Activated effector memory CD4-positive, alpha-beta T cell treated with Interleukin-2 at 50 U/mL for 16 hours (primary cell): Measurements from ENCODE around the gene CHGA.

Experiments
- DNase-seq: peaks from one replicate; pipeline ENCODE4 v3.0.0-alpha.2; 2020

CHGA gene

DNA sequence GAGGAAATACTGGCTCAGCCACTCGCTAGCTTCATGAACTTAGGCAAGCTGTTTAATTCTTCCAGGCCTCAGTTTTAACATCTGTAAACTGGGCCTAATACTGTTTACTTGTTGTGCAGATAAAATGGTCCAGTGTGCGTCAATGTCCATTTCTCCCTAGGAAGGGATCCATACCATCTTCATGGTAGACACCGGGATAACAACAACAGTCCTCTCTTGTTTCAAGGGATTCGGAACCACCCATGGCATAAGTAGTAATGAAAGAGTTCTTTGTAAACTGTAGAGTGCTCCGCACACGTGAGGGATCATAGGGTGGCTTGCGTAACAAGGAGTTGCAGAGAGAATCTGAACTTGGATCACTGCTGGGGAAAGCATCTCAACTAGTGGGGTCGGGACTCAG, 17.3 kb upstream of the CHGA start:
- no peak for DNase-seq

DNA sequence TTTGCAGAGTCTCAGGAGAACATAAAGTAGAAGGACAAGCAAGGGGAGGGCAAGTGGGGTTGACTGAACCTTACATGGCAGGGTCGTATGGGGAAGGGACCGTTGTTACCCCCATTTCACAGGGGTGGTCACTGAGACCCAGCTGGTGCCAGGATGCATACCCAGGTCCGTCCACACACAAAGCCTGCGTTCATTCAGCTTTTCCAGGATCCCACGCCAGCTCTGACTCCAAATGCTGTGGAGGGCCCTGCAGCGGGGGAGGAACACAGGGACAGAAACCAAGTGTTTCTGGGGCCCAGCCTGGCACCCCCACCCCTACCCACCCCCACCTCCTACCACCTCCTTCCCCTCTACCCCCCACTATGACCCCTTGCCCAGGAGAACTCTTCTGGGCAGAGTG, 16.5 kb upstream of the CHGA start:
- DNase-seq = no peak

DNA sequence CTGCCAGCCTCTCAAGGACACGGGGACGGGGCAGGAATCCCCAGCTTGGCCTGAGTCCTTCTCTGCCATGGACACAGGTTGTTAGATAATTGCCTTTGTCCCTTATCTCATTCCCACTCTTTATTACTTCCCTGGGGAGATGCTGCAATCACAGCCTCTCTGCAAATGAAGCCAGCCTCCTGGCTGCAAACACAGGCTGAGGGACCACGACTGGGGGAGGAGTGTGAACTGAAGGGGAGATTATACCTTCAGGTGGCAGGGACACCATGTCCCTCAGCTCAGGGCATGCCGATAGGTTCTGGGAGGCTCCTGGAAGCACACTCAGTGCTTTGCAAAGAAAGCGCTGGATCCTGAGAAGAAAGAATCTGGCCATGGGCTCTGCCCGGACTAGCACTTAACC, 16.1 kb upstream of the CHGA start:
- DNase-seq = no peak

DNA sequence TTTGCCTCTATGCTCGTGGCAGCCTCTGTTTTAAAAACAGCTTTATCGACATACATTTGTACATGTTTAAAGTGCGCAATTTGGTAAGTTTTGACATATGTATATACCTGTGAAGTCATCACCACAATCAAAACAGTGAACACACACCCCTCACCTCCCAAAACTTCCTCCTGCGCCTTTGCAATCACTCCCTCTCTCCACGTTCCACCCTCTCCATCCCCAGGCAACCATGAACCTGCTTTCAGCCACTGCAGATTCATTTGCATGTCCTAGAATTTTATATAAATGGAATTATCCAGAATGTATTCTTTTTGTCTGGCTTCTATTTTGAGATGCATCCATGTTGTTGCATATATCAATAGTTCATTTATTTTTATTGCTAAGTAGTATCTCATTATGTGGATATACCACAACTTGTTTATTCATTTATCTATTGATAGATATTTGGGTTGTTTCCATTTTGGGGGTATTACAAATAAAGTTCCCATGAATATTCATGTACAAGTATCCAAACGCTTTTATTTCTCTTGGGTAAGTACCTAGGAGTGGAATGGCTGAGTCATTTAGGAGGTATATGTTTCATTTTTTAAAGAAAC, 15.5 kb upstream of the CHGA start:
- DNase-seq = no peak

DNA sequence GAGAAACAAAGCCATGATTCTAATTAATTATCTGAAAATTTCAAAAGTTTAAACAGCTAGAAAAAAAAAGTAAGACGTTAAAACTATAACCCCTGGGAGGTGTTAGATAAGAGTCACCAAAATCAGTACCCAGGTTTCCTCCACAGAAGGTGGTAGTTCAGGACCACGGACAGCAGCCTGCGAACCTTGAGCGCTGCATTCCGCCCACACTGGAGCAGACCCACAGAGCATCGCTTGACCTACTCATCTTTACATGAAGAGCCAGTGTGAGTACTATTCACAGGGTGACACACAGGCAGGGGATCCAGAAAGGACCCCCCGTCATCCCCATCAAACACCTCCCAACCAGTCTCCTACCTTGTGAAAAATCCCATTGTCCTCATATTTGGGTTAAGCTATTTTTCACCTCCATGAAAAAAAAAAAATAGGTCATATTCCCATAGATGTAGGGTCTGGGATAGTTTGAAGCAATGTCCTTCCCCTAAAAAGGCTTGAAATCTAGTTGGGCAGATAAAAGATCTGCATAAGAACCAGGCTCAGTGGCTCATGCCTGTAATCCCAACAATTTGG, 8.8 kb upstream of the CHGA start:
- DNase-seq = no peak

DNA sequence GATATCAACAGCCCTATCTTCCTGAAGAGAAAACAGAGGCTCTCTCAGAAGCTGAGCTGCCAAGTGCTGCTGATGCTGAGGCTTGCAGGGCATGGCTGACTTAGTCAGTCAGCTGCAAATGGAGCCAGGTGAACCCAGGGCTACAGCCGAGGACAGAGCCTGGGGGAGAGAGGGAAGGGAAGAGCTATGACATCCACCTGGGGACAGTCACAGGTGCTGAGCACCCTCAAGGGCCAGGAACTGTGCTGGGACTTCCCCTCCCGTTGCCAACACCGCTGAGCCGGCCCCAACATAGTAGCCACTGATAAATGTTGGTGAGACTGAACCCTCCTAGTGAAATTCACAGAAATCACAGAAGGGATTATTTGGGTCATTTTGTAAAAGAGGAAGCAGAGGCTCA, 6.7 kb upstream of the CHGA start:
- no peak for DNase-seq

DNA sequence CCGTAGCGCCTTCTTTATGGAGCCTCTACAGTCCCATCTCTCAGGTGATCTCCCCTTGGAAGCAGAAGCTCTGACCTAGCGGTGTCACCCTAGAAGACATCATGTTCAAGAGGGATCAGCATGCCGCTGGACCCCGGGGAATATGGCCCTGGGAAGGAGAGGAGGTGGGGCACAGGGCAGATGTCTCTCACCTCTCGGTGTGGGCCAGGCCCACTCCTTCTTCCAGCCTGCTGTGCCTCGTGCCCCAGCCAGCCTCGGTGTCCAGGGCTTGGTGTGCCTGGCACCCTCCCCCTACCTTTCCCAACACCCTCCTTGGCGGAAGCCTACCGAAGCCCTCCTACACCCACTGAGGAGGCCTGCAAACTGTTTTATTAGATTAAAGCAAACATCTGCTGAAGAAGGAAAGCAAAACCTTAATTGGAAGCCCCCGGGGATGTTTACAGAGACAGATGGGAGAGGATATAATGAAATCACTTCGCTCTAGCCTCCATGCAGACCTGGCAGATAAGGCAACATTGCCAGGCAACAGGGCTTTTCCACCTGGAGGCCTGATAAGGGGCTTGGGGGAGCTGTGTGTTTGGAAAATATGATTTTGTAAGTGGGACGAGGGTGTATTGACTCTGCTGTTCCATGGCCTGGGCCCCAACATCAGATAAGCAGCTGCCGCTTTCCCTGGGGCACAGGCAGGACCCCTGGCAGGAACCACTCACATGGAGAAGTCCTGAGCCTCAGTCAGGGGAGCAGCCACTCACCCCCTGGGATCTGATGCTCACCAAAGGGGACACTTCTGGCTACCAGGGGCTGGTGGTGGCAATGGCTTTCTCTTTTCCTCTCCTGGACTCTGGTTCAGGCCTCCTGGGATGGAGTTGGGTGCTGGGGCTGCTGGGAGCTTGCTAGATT, 5.7 kb upstream of the CHGA start:
- no peak for DNase-seq

DNA sequence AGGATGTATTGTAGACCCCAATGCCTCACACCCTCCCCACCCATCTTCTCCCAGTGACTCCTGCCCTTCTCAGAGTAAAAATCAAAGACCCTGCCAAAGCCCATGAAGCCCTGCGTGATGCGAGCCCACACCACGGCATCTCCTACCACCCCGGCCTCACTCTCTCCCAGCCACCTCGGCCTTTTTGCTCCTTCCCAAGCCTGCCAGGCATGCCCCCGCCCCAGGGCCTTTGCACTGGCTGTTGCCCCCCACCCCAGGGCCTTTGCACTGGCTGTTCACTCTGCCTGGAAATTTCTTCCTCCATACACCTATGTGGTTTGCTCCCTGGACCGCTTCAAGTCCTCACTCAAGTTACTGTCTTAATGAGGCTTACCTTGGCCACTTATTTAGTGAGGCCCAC, 5.0 kb upstream of the CHGA start:
- no peak for DNase-seq

DNA sequence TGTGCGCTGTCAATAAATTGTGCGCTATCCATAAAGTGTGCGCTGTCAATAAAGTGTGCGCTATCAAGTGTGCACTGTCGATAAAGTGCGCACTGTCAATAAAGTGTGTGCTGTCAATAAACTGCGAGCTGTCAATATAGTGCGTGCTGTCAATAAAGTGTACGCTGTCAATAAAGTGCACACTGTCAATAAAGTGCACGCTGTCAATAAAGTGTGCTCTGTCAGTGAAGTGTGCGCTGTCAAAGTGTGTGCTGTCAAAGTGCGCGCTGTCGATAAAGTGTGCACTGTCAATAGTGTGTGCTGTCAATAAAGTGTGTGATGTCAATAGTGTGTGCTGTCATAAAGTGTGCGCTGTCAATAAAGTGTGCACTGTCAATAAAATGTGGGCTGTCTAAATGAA, 2.9 kb upstream of the CHGA start:
- no peak for DNase-seq

DNA sequence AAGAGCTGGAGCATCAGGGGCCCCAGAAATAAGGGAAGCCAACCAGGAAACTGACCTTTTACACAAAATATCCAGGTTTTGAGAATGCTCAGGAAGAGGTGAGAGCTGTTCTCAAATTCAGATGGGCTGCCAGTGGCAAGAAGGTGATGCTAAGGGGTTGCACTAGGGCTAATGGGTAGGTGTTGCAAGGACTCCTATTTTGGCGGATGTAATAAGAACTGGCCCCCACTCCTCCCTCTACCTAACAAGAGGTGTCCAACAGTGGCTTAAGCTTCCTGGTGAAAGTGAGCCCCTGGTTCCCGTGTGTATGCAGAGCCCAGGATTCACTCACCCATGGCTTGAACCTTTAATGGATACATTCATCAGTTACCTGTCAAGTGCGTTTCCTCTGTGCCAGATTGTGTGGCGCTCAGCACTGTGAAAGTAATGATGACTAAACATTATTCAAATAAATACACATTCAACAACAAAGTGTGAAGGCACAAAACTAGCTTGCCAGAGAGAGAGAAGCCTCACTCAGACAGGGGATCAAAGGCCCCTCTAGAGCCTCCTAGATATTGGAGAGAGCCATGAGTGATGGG, 705 bp upstream of the CHGA start:
- DNase-seq = no peak

DNA sequence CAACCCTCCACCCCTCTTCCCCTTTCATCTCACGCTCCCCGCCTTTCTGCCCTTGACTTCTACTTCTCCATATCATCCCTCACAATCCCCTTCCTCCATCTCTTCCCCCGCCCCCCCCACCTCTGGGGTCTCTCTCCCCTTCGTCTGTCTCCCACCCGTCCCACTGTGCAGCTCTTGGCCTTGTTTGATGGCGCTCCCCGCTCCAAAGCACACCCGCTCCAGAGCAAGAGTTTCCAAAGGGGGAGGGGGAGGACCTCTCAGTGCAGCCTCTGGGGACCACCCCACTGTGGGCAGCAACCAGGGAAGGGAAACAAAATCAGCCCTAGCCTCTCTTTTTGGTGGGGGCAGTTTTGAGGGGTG, 774 bp downstream of the CHGA start:
- DNase-seq = no peak

DNA sequence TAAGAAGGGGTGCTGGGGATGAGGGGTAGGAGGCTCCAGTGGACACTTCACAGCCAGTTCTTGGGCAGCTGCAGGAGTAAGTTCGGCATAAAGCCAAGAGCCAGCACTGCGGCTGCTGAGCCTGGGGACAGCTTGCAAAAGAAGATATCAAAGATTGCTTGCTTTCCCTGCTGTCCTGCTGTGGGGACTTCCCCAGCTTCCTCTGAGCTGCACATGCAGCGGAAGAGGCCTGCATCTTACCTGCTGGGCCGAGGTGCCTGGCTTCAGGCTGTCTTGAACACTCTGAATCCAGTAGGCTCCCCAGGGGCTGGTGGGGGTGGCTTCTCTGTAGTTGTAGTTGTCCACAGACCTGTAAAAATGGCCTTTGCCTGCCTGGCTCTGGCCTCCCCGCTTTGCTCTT, 1.3 kb downstream of the CHGA start:
- DNase-seq = no peak

DNA sequence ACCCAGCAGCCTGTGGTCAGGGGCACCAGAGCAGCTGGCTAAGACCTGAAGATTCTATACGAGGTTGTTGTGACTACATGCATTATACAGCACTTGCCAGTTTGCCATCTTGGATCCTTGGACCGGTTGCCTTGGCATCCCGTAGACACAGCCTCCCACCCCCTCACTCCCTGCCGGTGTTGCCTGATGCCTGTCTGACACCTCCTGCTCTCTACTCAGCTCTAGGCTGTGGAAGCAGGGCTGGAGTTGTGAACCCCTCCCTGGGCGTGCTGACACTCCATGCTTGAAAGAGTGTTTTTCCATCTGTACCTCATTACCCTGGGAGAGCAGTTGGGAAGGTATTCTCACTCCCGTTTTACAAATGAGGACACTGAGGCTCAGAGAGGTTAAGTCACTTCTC, 2.5 kb downstream of the CHGA start:
- DNase-seq = no peak

DNA sequence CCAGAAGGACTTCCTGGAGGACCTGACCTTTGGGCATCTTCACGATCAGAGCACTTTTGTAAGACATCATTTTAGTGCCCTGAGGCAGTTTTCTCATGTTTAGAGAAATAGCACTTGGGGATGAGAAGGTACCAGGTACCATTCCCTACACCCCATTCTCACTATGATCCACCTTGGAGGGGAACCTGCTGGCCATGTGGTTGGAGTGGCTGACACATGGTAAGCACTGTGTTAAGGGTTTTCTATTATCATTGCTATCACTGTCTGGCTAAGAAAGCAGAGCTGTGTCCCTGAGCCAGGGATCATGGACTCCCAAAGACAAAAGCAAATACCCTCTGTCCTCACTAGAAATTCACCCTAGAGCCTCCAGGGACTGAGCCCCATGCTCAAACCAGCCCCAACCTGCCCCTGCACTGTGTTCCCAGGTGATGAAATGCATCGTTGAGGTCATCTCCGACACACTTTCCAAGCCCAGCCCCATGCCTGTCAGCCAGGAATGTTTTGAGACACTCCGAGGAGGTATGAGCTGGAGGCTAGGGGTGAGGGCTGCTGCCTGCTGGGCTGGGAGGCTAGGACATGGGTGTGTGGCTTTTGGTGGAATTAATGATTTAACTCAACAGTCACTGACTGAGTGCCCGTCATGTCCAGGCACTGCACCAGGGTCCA, 3.4 kb downstream of the CHGA start:
- no peak for DNase-seq

DNA sequence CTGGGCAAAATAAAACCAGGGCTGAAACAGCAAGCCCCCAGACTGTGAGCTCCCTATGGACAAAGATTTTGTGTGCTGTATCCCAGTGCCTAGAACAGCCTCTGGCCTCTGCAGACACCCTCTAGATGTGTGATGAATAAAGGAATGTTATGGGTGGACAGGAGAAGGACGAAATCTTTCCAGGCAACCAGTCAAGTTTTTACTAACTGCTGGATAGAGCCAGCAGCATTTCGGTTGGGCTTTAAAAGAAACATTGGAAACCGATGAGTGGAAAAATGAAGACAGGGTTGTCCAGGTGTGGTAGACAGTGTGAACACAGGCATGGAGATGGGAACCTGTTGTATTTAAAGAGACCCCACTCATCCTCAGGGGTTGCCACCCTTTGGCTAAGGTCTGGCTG, 4.0 kb downstream of the CHGA start:
- DNase-seq = no peak

DNA sequence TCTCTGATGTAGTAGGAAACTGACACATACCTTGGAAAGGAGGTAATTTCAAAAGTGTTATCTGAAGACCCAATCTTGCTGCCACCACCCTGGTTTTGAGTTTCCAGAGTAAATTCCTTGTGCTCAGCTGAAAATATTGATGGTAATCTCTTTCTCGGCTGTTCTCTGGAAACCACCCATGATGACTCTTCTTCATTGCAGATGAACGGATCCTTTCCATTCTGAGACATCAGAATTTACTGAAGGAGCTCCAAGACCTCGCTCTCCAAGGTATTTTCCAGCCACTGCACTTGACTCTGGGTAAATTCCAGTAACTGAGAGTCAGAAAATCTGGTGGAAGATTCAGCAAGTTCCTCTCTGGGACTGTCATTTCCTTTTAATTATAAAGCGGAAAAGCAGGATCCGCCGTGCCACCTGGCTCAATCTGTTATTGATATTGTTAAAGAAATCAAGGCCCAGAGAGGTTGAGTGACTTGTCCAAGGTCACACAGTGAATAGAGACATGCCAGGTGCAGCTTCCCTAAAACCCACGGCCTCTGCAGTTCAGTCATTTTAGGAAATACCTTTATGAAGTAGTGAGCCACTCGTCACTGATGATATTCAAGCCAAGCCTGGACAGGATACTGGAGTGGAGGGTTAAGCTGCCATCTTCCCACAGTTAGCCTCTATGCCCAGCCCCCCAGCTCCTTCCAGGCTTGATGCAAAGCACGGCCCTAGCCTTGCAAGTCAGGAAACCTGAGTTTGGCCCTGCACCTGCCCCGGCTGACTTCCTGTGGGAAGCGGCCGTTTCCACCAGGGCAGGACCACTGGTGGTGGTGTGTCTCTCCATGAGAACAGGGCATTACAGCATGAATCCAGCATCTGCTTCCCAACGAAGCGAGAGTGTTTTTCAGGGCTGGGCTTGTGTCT, 4.7 kb downstream of the CHGA start:
- no peak for DNase-seq

DNA sequence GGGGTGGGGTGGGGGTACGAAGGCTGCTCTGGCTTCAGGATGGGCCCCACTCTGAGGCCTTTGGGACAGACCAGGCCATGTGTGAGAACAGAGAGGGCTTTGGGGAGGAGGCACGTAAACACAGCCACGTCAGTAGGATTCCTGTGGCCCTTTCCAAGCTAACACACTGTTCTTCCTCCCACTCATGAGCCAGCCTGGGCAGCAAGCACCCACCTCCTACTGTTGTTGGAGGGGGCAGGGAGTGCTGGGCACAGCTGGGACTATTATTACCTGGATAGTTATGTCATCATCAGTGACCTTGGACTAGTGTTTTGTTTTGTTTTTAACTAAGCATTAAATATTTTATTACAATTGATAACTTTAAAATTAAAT, 5.3 kb downstream of the CHGA start:
- no peak for DNase-seq

DNA sequence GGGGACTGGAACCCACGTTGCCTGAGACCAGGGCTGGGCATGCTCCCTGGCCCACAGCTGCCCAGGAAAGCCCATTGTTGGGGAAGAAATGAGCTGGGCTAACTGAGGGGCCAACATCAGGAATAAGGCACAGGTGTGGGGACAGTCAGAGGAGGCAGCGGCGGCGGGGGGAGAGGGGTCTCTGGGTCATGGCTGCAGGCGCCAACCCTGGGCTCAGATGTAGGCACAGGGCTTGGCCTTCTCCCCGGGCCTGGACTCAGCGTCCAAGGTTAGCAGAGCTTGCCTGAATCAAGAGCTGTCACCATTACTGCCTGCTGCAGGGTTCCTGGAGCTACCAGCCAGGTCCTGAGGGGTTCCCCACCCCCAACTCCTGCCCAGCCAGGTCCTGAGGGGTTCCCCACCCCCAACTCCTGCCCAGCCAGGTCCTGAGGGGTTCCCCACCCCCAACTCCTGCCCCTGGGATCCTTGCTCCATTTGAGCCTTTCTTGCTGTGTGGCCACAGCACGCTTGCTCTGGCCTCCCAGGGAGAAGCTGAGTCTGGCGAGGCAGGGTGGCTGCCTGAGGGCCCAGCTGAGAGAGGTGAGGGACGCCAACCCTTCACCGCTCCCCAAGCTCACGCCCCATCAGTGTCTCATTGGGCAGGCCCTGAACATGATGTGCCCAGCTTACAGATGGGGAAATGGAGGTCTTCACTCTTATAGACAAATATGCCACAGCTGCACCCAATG, 6.2 kb downstream of the CHGA start:
- no peak for DNase-seq

DNA sequence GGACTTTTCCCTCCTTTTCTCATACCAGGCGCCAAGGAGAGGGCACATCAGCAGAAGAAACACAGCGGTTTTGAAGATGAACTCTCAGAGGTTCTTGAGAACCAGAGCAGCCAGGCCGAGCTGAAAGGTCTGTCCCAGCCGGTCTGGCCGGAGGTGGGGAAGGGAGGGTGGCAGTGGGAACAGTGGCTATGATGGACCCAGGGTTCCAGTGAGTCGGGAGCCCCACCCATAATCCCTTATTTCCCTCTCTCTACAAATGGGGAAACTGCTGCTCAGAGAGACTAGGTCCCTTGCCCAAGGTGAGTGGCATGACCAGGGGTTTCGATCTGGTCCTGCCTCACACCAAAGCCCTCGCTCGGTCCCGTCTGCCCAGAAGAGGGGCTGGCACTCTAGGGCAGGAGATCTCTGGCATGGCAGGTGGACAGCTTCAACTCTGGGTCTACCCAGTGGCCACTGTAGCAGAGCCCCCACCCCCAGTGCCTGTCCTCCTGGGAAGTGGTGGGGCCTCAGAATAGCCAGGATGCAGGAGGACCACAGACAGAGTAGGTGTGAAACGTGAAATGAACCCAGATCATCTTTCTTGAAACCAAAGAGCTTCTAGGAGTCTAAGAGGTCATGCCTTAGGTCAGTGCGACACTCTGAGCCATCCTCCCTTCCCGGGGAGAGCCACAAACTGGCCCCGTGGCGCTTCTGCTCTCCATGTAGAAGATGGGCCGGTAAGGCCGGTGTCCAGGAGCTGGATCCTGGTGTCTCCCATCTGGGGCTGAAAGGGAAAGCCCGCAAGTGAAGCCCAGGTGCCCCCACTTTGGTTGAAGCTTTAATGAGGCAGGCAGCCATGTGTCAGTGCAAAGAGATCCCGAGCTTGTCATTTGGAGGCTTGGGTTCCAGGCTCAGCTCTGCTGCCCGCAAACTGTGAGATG, 7.0 kb downstream of the CHGA start:
- no peak for DNase-seq

DNA sequence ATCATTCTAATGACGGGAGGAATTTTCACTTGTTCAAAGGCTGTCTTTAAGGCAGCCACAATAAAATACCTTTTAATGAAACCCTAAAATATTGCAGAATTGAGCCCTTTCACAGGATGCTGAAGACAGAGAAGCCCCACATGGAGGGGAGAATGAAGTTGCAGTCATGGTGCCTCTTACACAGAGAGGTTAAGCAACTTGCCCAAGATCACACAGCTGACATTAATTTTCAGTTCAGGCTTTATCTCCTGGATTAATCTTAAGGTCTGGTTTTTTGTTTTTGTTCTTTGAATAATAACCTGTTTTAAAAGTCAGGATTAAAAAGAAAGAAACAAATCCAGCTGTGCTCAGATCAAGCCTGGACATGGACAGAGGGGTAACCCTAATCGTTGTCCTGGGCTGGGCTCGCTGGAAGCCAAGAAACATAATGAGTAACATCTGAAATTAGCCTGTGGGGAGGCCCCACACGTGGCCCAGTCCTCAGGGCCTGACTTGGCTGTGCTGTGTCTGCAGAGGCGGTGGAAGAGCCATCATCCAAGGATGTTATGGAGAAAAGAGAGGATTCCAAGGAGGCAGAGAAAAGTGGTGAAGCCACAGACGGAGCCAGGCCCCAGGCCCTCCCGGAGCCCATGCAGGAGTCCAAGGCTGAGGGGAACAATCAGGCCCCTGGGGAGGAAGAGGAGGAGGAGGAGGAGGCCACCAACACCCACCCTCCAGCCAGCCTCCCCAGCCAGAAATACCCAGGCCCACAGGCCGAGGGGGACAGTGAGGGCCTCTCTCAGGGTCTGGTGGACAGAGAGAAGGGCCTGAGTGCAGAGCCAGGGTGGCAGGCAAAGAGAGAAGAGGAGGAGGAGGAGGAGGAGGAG, 8.0 kb downstream of the CHGA start:
- DNase-seq = no peak
